IPS DF 4.7 (cell line): ENCODE results near the gene EPHA1.
"Not testable (repeated sequence)": the region's sequence is repeated elsewhere in the genome, so short reads cannot be mapped to it uniquely, and the experiment has no call there.

Experiments
- DNase-seq: peaks from one replicate; pipeline ENCODE4 v3.0.0-alpha.2; 2013; ENCODE audit warnings: low spot score; ENCODE audit errors: extremely low read depth

Gene EPHA1

GRCh38 chr7:143405173-143406001, 3.3 kb downstream of the EPHA1 start:
- DNase-seq, result no peak

- not testable (repeated sequence) for DNase-seq
Observed at GRCh38 chr7:143402233-143402632, 6.4 kb downstream of the EPHA1 start.

- DNase-seq, result no peak
Observed at GRCh38 chr7:143401265-143401664, 7.4 kb downstream of the EPHA1 start.

- DNase-seq, result no peak
Observed at GRCh38 chr7:143399642-143400041, 9.0 kb downstream of the EPHA1 start.

GRCh38 chr7:143399151-143399550, 9.5 kb downstream of the EPHA1 start:
- DNase-seq, result no peak

GRCh38 chr7:143398616-143399015, 10.0 kb downstream of the EPHA1 start:
- no peak for DNase-seq

- DNase-seq, result no peak
Observed at GRCh38 chr7:143397710-143398530, 10.7 kb downstream of the EPHA1 start.

GRCh38 chr7:143396625-143397556, 11.8 kb downstream of the EPHA1 start:
- DNase-seq, result no peak

- DNase-seq, result no peak
Observed at GRCh38 chr7:143396182-143396581, 12.5 kb downstream of the EPHA1 start.

GRCh38 chr7:143395187-143396149, 13.2 kb downstream of the EPHA1 start:
- DNase-seq, result no peak

- no peak for DNase-seq
Observed at GRCh38 chr7:143394777-143395176, 13.9 kb downstream of the EPHA1 start.

- DNase-seq, result no peak
Observed at GRCh38 chr7:143394068-143394467, 14.6 kb downstream of the EPHA1 start.

GRCh38 chr7:143393267-143394041, 15.2 kb downstream of the EPHA1 start:
- DNase-seq, result no peak

- DNase-seq, result no peak
Observed at GRCh38 chr7:143392875-143393266, 15.8 kb downstream of the EPHA1 start.

- DNase-seq, result not testable (repeated sequence)
Observed at GRCh38 chr7:143392427-143392826, 16.2 kb downstream of the EPHA1 start.

GRCh38 chr7:143391462-143392404, 16.9 kb downstream of the EPHA1 start:
- DNase-seq, result no peak

- DNase-seq, result no peak
Observed at GRCh38 chr7:143390773-143391317, 17.8 kb downstream of the EPHA1 start.
